ENCODE data around the gene HMGN4. TPM values are rescaled to one million over a fixed set of nuclear protein-coding genes. Genes with fewer than 3 reads are reported as not detected.

HMGN4 gene
- total and polyA plus RNA-seq, 9 of the 15 experiments (the other 6 are each of a cell fraction or from before 2014, with no cell fraction given) = 35.4 to 134 (median 94.1) TPM

DNA sequence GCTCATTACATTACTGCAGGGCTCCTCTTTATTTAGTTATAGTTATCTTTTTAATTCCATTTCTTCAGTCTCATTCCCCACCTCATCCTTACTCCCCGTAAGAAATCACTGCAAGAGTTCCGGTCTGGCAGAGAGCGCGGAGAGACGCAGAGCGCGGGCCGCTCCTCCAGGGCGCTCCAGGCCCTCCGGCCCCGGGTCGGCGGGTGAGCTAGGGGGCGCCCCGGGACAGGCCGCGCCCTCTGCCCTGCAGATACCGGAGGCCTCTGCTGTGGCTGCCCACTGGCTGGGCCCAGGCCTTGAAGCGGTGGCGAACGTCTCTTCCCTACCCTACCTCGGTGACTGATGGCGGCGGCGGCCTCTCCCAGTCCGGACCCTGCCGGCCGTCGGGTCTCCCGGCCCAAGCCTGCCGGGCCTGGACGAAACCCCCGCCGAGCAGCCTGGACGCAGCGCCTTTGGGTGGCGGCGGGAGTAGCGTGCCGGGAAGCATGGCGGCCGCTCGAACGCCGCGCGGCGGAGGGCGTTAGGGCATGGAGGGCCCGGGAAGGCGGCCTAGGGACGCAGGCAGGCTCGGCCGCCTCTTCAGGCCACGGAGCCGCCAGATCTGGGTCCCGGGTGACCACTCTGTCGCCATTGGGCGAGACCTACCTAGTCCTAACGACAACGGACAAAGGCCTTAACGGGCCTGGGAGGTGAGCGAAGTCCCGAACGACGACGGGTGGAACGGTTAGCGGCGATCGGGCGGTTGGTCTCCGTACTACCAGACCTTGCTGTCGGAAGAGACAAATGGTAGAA lies 16.4 kb upstream of the HMGN4 start (continued):
- TF ChIP-seq, protein P1, sequence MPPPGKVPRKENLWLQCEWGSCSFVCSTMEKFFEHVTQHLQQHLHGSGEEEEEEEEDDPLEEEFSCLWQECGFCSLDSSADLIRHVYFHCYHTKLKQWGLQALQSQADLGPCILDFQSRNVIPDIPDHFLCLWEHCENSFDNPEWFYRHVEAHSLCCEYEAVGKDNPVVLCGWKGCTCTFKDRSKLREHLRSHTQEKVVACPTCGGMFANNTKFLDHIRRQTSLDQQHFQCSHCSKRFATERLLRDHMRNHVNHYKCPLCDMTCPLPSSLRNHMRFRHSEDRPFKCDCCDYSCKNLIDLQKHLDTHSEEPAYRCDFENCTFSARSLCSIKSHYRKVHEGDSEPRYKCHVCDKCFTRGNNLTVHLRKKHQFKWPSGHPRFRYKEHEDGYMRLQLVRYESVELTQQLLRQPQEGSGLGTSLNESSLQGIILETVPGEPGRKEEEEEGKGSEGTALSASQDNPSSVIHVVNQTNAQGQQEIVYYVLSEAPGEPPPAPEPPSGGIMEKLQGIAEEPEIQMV (tag; conservative IDR thresholded peaks at IDR 0.05; ENCODE audit: low read depth) = 0 out of 2 replicates have a peak, but pooled peaks have one; percentile 4
- TF ChIP-seq SMAD3 (CRISPR knock-in tag; conservative IDR thresholded peaks at IDR 0.05) = 0 out of 2 replicates have a peak, but pooled peaks have one; percentile 44
- TF ChIP-seq MYNN (IDR thresholded peaks at IDR 0.05) = no peak
- TF ChIP-seq MYNN (CRISPR knock-in tag; IDR thresholded peaks at IDR 0.05) = no peak
- TF ChIP-seq, protein P2, sequence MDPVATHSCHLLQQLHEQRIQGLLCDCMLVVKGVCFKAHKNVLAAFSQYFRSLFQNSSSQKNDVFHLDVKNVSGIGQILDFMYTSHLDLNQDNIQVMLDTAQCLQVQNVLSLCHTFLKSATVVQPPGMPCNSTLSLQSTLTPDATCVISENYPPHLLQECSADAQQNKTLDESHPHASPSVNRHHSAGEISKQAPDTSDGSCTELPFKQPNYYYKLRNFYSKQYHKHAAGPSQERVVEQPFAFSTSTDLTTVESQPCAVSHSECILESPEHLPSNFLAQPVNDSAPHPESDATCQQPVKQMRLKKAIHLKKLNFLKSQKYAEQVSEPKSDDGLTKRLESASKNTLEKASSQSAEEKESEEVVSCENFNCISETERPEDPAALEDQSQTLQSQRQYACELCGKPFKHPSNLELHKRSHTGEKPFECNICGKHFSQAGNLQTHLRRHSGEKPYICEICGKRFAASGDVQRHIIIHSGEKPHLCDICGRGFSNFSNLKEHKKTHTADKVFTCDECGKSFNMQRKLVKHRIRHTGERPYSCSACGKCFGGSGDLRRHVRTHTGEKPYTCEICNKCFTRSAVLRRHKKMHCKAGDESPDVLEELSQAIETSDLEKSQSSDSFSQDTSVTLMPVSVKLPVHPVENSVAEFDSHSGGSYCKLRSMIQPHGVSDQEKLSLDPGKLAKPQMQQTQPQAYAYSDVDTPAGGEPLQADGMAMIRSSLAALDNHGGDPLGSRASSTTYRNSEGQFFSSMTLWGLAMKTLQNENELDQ (CRISPR knock-in tag; IDR thresholded peaks at IDR 0.05; ENCODE audit: borderline replicate concordance) = no peak
- peak; percentile 59 to 87 (median 84) for TF ChIP-seq YY1 (IDR thresholded peaks at IDR 0.05; ENCODE audit: borderline replicate concordance in 1 of 3, control insufficient read depth in 1 of 3, extremely low read depth in 1 of 3, insufficient read depth in 3 of 3, insufficient read length in 1 of 3, insufficient replicate concordance in 2 of 3, low read depth in 1 of 3, low read length in 2 of 3)
- no peak for TF ChIP-seq SAFB2 (IDR thresholded peaks at IDR 0.05; ENCODE audit: borderline replicate concordance, low read depth, low read length, severe bottlenecking)
- TF ChIP-seq PHF20 (IDR thresholded peaks at IDR 0.05; ENCODE audit: partially characterized antibody) = peak; percentile 47
- peak; percentile 55; the same call in 1 of the 2 replicates for TF ChIP-seq ZNF143 (CRISPR knock-in tag; IDR thresholded peaks at IDR 0.05)
- TF ChIP-seq, protein P3, sequence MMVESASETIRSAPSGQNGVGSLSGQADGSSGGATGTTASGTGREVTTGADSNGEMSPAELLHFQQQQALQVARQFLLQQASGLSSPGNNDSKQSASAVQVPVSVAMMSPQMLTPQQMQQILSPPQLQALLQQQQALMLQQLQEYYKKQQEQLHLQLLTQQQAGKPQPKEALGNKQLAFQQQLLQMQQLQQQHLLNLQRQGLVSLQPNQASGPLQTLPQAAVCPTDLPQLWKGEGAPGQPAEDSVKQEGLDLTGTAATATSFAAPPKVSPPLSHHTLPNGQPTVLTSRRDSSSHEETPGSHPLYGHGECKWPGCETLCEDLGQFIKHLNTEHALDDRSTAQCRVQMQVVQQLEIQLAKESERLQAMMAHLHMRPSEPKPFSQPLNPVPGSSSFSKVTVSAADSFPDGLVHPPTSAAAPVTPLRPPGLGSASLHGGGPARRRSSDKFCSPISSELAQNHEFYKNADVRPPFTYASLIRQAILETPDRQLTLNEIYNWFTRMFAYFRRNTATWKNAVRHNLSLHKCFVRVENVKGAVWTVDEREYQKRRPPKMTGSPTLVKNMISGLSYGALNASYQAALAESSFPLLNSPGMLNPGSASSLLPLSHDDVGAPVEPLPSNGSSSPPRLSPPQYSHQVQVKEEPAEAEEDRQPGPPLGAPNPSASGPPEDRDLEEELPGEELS (CRISPR knock-in tag; IDR thresholded peaks at IDR 0.05; ENCODE audit: borderline replicate concordance) = peak; percentile 98; the same call in 1 of the 2 replicates
- no peak for TF ChIP-seq ARHGAP35 (IDR thresholded peaks at IDR 0.05; ENCODE audit: partially characterized antibody)
- TF ChIP-seq SMARCB1 (IDR thresholded peaks at IDR 0.05; ENCODE audit: insufficient read length, low read depth) = no peak
- no peak for TF ChIP-seq TEAD4 (IDR thresholded peaks at IDR 0.05; ENCODE audit: low read length)
- peak; percentile 89; the same call in 1 of the 2 replicates for TF ChIP-seq TEAD4 (CRISPR knock-in tag; IDR thresholded peaks at IDR 0.05; ENCODE audit: borderline replicate concordance)
- no peak for TF ChIP-seq ZNF445 (CRISPR knock-in tag; IDR thresholded peaks at IDR 0.05; ENCODE audit: low read depth)
- TF ChIP-seq, protein P4, sequence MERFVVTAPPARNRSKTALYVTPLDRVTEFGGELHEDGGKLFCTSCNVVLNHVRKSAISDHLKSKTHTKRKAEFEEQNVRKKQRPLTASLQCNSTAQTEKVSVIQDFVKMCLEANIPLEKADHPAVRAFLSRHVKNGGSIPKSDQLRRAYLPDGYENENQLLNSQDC (CRISPR knock-in tag; IDR thresholded peaks at IDR 0.05) = 0 out of 2 replicates have a peak, but pooled peaks have one; percentile 13
- no peak for TF ChIP-seq CBX2 (IDR thresholded peaks at IDR 0.05; ENCODE audit: insufficient read depth, low read length, poor library complexity, severe bottlenecking)
- TF ChIP-seq GTF2E2 (tag; IDR thresholded peaks at IDR 0.05) = peak; percentile 50; the same call in 1 of the 2 replicates

Data from K562 (cell line).